OCI-LY1 (cell line): ENCODE measurements around the gene TKFC.

Experiments used
- H2AFZ ChIP-seq: fragments of 200-600 bp; sonication (generic), shearing (Covaris generic); 2 replicates; pipeline ENCODE4 v1.6.0; 2014; ENCODE audit warnings: antibody characterized with exemption, mild to moderate bottlenecking, low read length
- H3F3A ChIP-seq: fragments of 200-600 bp; sonication (generic), shearing (Covaris generic); 2 replicates; pipeline ENCODE4 v1.6.0; 2014; ENCODE audit warnings: mild to moderate bottlenecking, antibody characterized with exemption, low read length, moderate library complexity; ENCODE audit not compliant: insufficient read depth
- H3K27ac ChIP-seq: fragments of 200-600 bp; sonication (generic); 2 replicates; pipeline ENCODE4 v1.5.1; 2014; ENCODE audit warnings: low read length, mixed run types, mild to moderate bottlenecking, low read depth; ENCODE audit not compliant: poor library complexity, severe bottlenecking
- H3K27me3 ChIP-seq: fragments of 200-600 bp; sonication (generic); 2 replicates; pipeline ENCODE4 v1.6.0; 2014; ENCODE audit warnings: antibody characterized with exemption, mild to moderate bottlenecking, low read length, moderate library complexity; ENCODE audit not compliant: insufficient read depth
- H3K36me3 ChIP-seq: fragments of 200-600 bp; sonication (generic); 2 replicates; pipeline ENCODE4 v1.6.1; 2014; ENCODE audit warnings: mild to moderate bottlenecking, antibody characterized with exemption, low read length, moderate library complexity, mixed read lengths; ENCODE audit not compliant: insufficient read depth
- H3K4me1 ChIP-seq: fragments of 200-600 bp; sonication (generic); 2 replicates; pipeline ENCODE4 v1.5.1; 2014; ENCODE audit warnings: mild to moderate bottlenecking, low read length, moderate library complexity; ENCODE audit not compliant: insufficient read depth, severe bottlenecking
- H3K4me2 ChIP-seq: fragments of 200-600 bp; sonication (generic), shearing (Covaris generic); 2 replicates; pipeline ENCODE4 v1.6.1; 2014; ENCODE audit warnings: low read length
- H3K4me3 ChIP-seq: fragments of 200-600 bp; sonication (generic); 2 replicates; pipeline ENCODE4 v1.5.1; 2014; ENCODE audit warnings: low read length, low read depth, mild to moderate bottlenecking, mixed read lengths; ENCODE audit not compliant: poor library complexity, severe bottlenecking
- H3K79me2 ChIP-seq: fragments of 200-600 bp; shearing (Covaris generic); 2 replicates; pipeline ENCODE4 v1.6.1; 2016; ENCODE audit warnings: mixed run types, low read length, mixed read lengths; ENCODE audit not compliant: insufficient read depth
- H3K9ac ChIP-seq: fragments of 200-600 bp; sonication (generic), shearing (Covaris generic); 2 replicates; pipeline ENCODE4 v1.6.1; 2014; ENCODE audit warnings: mild to moderate bottlenecking, low read length, mixed read lengths
- H3K9me2 ChIP-seq: fragments of 200-600 bp; sonication (generic), shearing (Covaris generic); 2 replicates; pipeline ENCODE4 v1.6.1; 2014; ENCODE audit warnings: low read depth, mild to moderate bottlenecking, low read length, mixed read lengths
- H3K9me3 ChIP-seq: fragments of 200-600 bp; shearing (Covaris generic); 2 replicates; pipeline ENCODE4 v1.6.1; 2014; ENCODE audit warnings: low read length, mixed read lengths
- H4K20me1 ChIP-seq: fragments of 200-600 bp; sonication (generic), shearing (Covaris generic); 2 replicates; pipeline ENCODE4 v1.6.0; 2016; ENCODE audit warnings: mild to moderate bottlenecking, low read length; ENCODE audit not compliant: insufficient read depth
- CTCF ChIP-seq: fragments of 200-600 bp; sonication (generic), shearing (Covaris generic); IDR thresholded peaks from 2 replicates; pipeline ENCODE4 v1.5.1; 2017; ENCODE audit warnings: mild to moderate bottlenecking, antibody characterized with exemption, low read length, moderate library complexity, mixed read lengths
- EZH2 ChIP-seq: fragments of 200-600 bp; sonication (generic), shearing (Covaris generic); IDR thresholded peaks from 2 replicates; pipeline ENCODE4 v1.8.0; 2017; ENCODE audit warnings: borderline replicate concordance, mixed run types, mild to moderate bottlenecking, antibody characterized with exemption, low read length, moderate library complexity, mixed read lengths

Gene TKFC

GRCh38 chr11:61369372-61370348 lies 36.6 kb downstream of the TKFC start:
- H3K9me2 ChIP-seq, result no peaks in the 10 kb centered on the region
- TF ChIP-seq CTCF, result no peak
- no peak for TF ChIP-seq EZH2
- H3K27me3 ChIP-seq, result no peaks in the 10 kb centered on the region
- no peak overlapping the region for H3K4me3 ChIP-seq
- no peak overlapping the region for H2AFZ ChIP-seq
- H3K9ac ChIP-seq, result no peak overlapping the region
- no peaks in the 10 kb centered on the region for H3F3A ChIP-seq
- no peak overlapping the region for H3K27ac ChIP-seq
- H4K20me1 ChIP-seq, result no peaks in the 10 kb centered on the region
- H3K4me1 ChIP-seq, result no peaks in the 10 kb centered on the region
- peaks cover 97% of the 10 kb centered on the region for H3K36me3 ChIP-seq
- H3K79me2 ChIP-seq, result no peaks in the 10 kb centered on the region
- H3K9me3 ChIP-seq, result peaks cover 6% of the 10 kb centered on the region; the same call in 1 of the 2 replicates
- H3K4me2 ChIP-seq, result no peak overlapping the region

GRCh38 chr11:61370349-61371005 lies 37.4 kb downstream of the TKFC start:
- H3K36me3 ChIP-seq, result peaks cover 99% of the 10 kb centered on the region
- no peak overlapping the region for H3K4me3 ChIP-seq
- H3F3A ChIP-seq, result no peaks in the 10 kb centered on the region
- no peaks in the 10 kb centered on the region for H3K9me2 ChIP-seq
- peaks cover 6% of the 10 kb centered on the region; the same call in 1 of the 2 replicates for H3K9me3 ChIP-seq
- H3K79me2 ChIP-seq, result no peaks in the 10 kb centered on the region
- H2AFZ ChIP-seq, result no peak overlapping the region
- H3K27me3 ChIP-seq, result no peaks in the 10 kb centered on the region
- H3K9ac ChIP-seq, result no peak overlapping the region
- H4K20me1 ChIP-seq, result no peaks in the 10 kb centered on the region
- TF ChIP-seq EZH2, result no peak
- no peak for TF ChIP-seq CTCF
- no peak overlapping the region for H3K27ac ChIP-seq
- H3K4me1 ChIP-seq, result no peaks in the 10 kb centered on the region
- no peak overlapping the region for H3K4me2 ChIP-seq

GRCh38 chr11:61372659-61373420 lies 39.8 kb downstream of the TKFC start:
- no peaks in the 10 kb centered on the region for H3K4me1 ChIP-seq
- no peak overlapping the region for H3K27ac ChIP-seq
- H3K9me2 ChIP-seq, result no peaks in the 10 kb centered on the region
- no peak overlapping the region for H3K4me3 ChIP-seq
- H3K79me2 ChIP-seq, result no peaks in the 10 kb centered on the region
- no peaks in the 10 kb centered on the region for H3K27me3 ChIP-seq
- H4K20me1 ChIP-seq, result no peaks in the 10 kb centered on the region
- H3F3A ChIP-seq, result no peaks in the 10 kb centered on the region
- H3K36me3 ChIP-seq, result peaks cover 85% of the 10 kb centered on the region
- H3K9ac ChIP-seq, result no peak overlapping the region
- H3K9me3 ChIP-seq, result peaks cover 6% of the 10 kb centered on the region; the same call in 1 of the 2 replicates
- no peak overlapping the region for H3K4me2 ChIP-seq
- no peak overlapping the region for H2AFZ ChIP-seq
- no peak for TF ChIP-seq CTCF
- TF ChIP-seq EZH2, result no peak
